ENCODE measurements around the gene ATP6V1G1. TPM values are rescaled to one million over a fixed set of nuclear protein-coding genes. Genes with fewer than 3 reads are reported as not detected.

The ATP6V1G1 gene
- total RNA-seq, 4 donors from 2014 or later: 91.2 to 137 (median 120) TPM

- Histone ChIP-seq H3K27ac (no peak overlapping the region), H3K36me3 (peaks cover 0 to 41% of the 10 kb centered on the region in 2 donors), H3K27me3 (no peaks in the 10 kb centered on the region), H3K4me1 (peaks cover 0 to 7% (median 0%) of the 10 kb centered on the region in 3 donors), H3K4me3 (no peak overlapping the region), H3K9me3 (peaks cover 0 to 9% (median 0%) of the 10 kb centered on the region in 3 donors)
- ATAC-seq: no peak
- TF ChIP-seq POLR2A (IDR thresholded peaks at IDR 0.05) (no peak), EP300 (IDR thresholded peaks at IDR 0.05) (no peak), POLR2AphosphoS5 (IDR thresholded peaks at IDR 0.05) (no peak), CTCF (IDR thresholded peaks at IDR 0.05) (no peak)
- WGBS, 2 donors (ENCODE audit: low coverage in 1 of 2): 91 to 93% methylated on average over 3 to 4 of the region's 5 CpGs
These were observed 15.1 kb downstream of the ATP6V1G1 start for GRCh38 chr9:114602620-114603019.

- H3K36me3 ChIP-seq: peaks cover 0 to 35% of the 10 kb centered on the region in 2 donors
- peaks cover 0 to 7% (median 0%) of the 10 kb centered on the region in 3 donors for H3K4me1 ChIP-seq
- no peak overlapping the region for H3K27ac ChIP-seq
- ATAC-seq: no peak
- TF ChIP-seq CTCF (IDR thresholded peaks at IDR 0.05) (no peak), EP300 (IDR thresholded peaks at IDR 0.05) (no peak), POLR2AphosphoS5 (IDR thresholded peaks at IDR 0.05) (no peak), POLR2A (IDR thresholded peaks at IDR 0.05) (no peak)
- 98 to 100% methylated on average over 1 to 4 of the region's 4 CpGs for WGBS, 2 donors (ENCODE audit: low coverage in 1 of 2)
- H3K4me3 ChIP-seq: no peak overlapping the region
- H3K27me3 ChIP-seq: no peaks in the 10 kb centered on the region
- H3K9me3 ChIP-seq: peaks cover 0 to 9% (median 0%) of the 10 kb centered on the region in 3 donors
These were observed 15.7 kb downstream of the ATP6V1G1 start for GRCh38 chr9:114603248-114603647.

GRCh38 chr9:114604989-114605388 lies 17.4 kb downstream of the ATP6V1G1 start:
- H3K27ac ChIP-seq: no peak overlapping the region
- TF ChIP-seq POLR2AphosphoS5 (IDR thresholded peaks at IDR 0.05): no peak
- TF ChIP-seq CTCF (IDR thresholded peaks at IDR 0.05): no peak
- ATAC-seq: no peak
- H3K4me1 ChIP-seq: peaks cover 0 to 7% (median 0%) of the 10 kb centered on the region in 3 donors
- peaks cover 0 to 9% (median 0%) of the 10 kb centered on the region in 3 donors for H3K9me3 ChIP-seq
- H3K27me3 ChIP-seq: no peaks in the 10 kb centered on the region
- peaks cover 0 to 18% of the 10 kb centered on the region in 2 donors for H3K36me3 ChIP-seq
- 75 to 95% methylated on average over 2 to 3 of the region's 3 CpGs for WGBS, 2 donors (ENCODE audit: low coverage in 1 of 2)
- H3K4me3 ChIP-seq: no peak overlapping the region

- H3K27me3 ChIP-seq: no peaks in the 10 kb centered on the region
- TF ChIP-seq CTCF (IDR thresholded peaks at IDR 0.05) (no peak), POLR2A (IDR thresholded peaks at IDR 0.05) (no peak), EP300 (IDR thresholded peaks at IDR 0.05) (no peak), POLR2AphosphoS5 (IDR thresholded peaks at IDR 0.05) (no peak)
- H3K9me3 ChIP-seq: peaks cover 0 to 9% (median 0%) of the 10 kb centered on the region in 3 donors
- 56 to 58% methylated on average over 3 to 7 of the region's 7 CpGs for WGBS, 2 donors (ENCODE audit: low coverage in 1 of 2)
- ATAC-seq: no peak
- peaks cover 0 to 7% of the 10 kb centered on the region in 2 donors for H3K36me3 ChIP-seq
- no peak overlapping the region for H3K27ac ChIP-seq
- no peak overlapping the region for H3K4me3 ChIP-seq
- H3K4me1 ChIP-seq: peaks cover 0 to 14% (median 0%) of the 10 kb centered on the region in 3 donors
These were observed 18.5 kb downstream of the ATP6V1G1 start for GRCh38 chr9:114606068-114606467.

- Histone ChIP-seq H3K9me3 (peaks cover 0 to 3% (median 0%) of the 10 kb centered on the region in 3 donors), H3K27ac (no peak overlapping the region), H3K4me1 (peaks cover 0 to 14% (median 0%) of the 10 kb centered on the region in 3 donors), H3K27me3 (no peaks in the 10 kb centered on the region), H3K4me3 (no peak overlapping the region), H3K36me3 (peaks cover 0 to 3% of the 10 kb centered on the region in 2 donors)
- no peak for ATAC-seq
- TF ChIP-seq POLR2A (IDR thresholded peaks at IDR 0.05) (no peak), POLR2AphosphoS5 (IDR thresholded peaks at IDR 0.05) (no peak), EP300 (IDR thresholded peaks at IDR 0.05) (no peak), CTCF (IDR thresholded peaks at IDR 0.05) (no peak)
These were observed 19.1 kb downstream of the ATP6V1G1 start for GRCh38 chr9:114606597-114607207.

All from gastroesophageal sphincter (tissue), 4 donors.